ENCODE results near the gene L3MBTL4. TPM values are rescaled to one million over a fixed set of nuclear protein-coding genes. Genes with fewer than 3 reads are reported as not detected.

L3MBTL4 gene
- total RNA-seq, 4 donors from 2014 or later: 5.6 to 45.7 (median 12.0) TPM

GRCh38 chr18:5909125-5909524 lies 505.6 kb downstream of the L3MBTL4 start:
- Histone ChIP-seq H3K27me3 (no peaks in the 10 kb centered on the region), H3K9me3 (no peaks in the 10 kb centered on the region), H3K36me3 (no peaks in the 10 kb centered on the region), H3K4me1 (no peaks in the 10 kb centered on the region), H3K27ac (no peak overlapping the region), H3K4me3 (no peak overlapping the region)
- intact Hi-C loops (cut with DNase I; ENCODE audit: low total_unique reads): no loop called here
- DNase-seq: no peak
- TF ChIP-seq CTCF (IDR thresholded peaks at IDR 0.05) (no peak), POLR2A (IDR thresholded peaks at IDR 0.05) (no peak)

Small RNA genes lying within 50 kb of the gene (microRNA-seq; reads per million reads assigned to microRNA genes)
- gene MIR4317 (ENCODE audit: borderline microRNAs expressed, borderline replicate concordance): not detected

Small RNA genes lying within 50 kb of the gene (small RNA-seq; reads per million reads assigned to genes)
- not detected for gene RNU5F-3P
- gene RNU6-349P: not detected
